Activated CD8-positive, alpha-beta memory T cell treated with anti-CD3 and anti-CD28 coated beads for 36 hours (primary cell): ENCODE data around the gene SRCIN1. TPM values are rescaled to one million over a fixed set of nuclear protein-coding genes. Genes with fewer than 3 reads are reported as not detected.

Source experiments
- CTCF ChIA-PET: fragments of 350-600 bp; sonication (Branson Sonifier 250); formaldehyde crosslinking; loops from one replicate; lab custom pipeline; 2021; ENCODE audit warnings: antibody characterized with exemption; lab: Charles Lee
- POLR2A ChIA-PET: fragments of 350-600 bp; sonication (Branson Sonifier 250); formaldehyde crosslinking; loops from one replicate; lab custom pipeline; 2021; ENCODE audit warnings: antibody characterized with exemption; lab: Charles Lee
- total RNA-seq, 2 experiments: library from RNA; stranded (reverse); gene quantifications; one replicate each; pipeline ENCODE4 v1.2.3, GENCODE V29; 2021

SRCIN1 gene
- total RNA-seq, 2 experiments from 2014 or later = 0.06 to 0.15 TPM

GRCh38 chr17:38571833-38572668 is 33.7 kb downstream of the SRCIN1 start:
- ChIA-PET CTCF (interaction anchor here (0.8 to 1.0 kb wide), 2 partner anchors 11 to 14 kb away, joined by 3 to 4 read pairs; no protein-coding TSS in a partner anchor), POLR2A (no interaction called here)

GRCh38 chr17:38569701-38570512 is 35.8 kb downstream of the SRCIN1 start:
- CTCF ChIA-PET = no interaction called here
- POLR2A ChIA-PET = no interaction called here

GRCh38 chr17:38568845-38569510 is 36.8 kb downstream of the SRCIN1 start:
- POLR2A ChIA-PET = no interaction called here
- CTCF ChIA-PET = interaction anchor here (1.1 kb wide), 1 partner anchor 11 kb away, joined by 3 read pairs; no protein-coding TSS in a partner anchor

- ChIA-PET CTCF (interaction anchor here (1.1 kb wide), 1 partner anchor 10 kb away, joined by 3 read pairs; no protein-coding TSS in a partner anchor), POLR2A (no interaction called here)
Measured at GRCh38 chr17:38568274-38568673, 37.5 kb downstream of the SRCIN1 start.

GRCh38 chr17:38567350-38567749 is 38.4 kb downstream of the SRCIN1 start:
- CTCF ChIA-PET = no interaction called here
- POLR2A ChIA-PET = no interaction called here

- CTCF ChIA-PET = interaction anchor here (0.8 to 1.1 kb wide), 2 partner anchors 9 to 102 kb away, joined by 3 to 5 read pairs; no protein-coding TSS in a partner anchor
- POLR2A ChIA-PET = no interaction called here
Measured at GRCh38 chr17:38566666-38567031, 39.1 kb downstream of the SRCIN1 start.

- CTCF ChIA-PET = interaction anchor here (0.5 to 1.1 kb wide), 3 partner anchors 8 to 103 kb away, joined by 3 to 5 read pairs (median 3); no protein-coding TSS in a partner anchor
- POLR2A ChIA-PET = no interaction called here
Measured at GRCh38 chr17:38565853-38566665, 39.7 kb downstream of the SRCIN1 start.

GRCh38 chr17:38564869-38565268 is 40.9 kb downstream of the SRCIN1 start:
- POLR2A ChIA-PET = no interaction called here
- CTCF ChIA-PET = interaction anchor here (1.7 kb wide), 1 partner anchor 33 kb away, joined by 3 read pairs; no protein-coding TSS in a partner anchor

GRCh38 chr17:38564254-38564837 is 41.4 kb downstream of the SRCIN1 start:
- ChIA-PET CTCF (interaction anchor here (0.6 to 1.8 kb wide), 5 partner anchors 20 to 39 kb away, joined by 3 to 9 read pairs (median 3); no protein-coding TSS in a partner anchor), POLR2A (no interaction called here)

GRCh38 chr17:38563362-38564253 is 42.1 kb downstream of the SRCIN1 start:
- CTCF ChIA-PET = interaction anchor here (0.6 to 1.8 kb wide), 11 partner anchors 11 to 559 kb away, joined by 3 to 9 read pairs (median 3); no protein-coding TSS in a partner anchor
- POLR2A ChIA-PET = no interaction called here

- ChIA-PET CTCF (interaction anchor here (0.6 to 1.8 kb wide), 7 partner anchors 10 to 453 kb away, joined by 3 to 9 read pairs (median 3); no protein-coding TSS in a partner anchor), POLR2A (no interaction called here)
Measured at GRCh38 chr17:38562903-38563302, 42.8 kb downstream of the SRCIN1 start.

- ChIA-PET POLR2A (no interaction called here), CTCF (interaction anchor here (1.8 kb wide), 1 partner anchor 22 kb away, joined by 9 read pairs; no protein-coding TSS in a partner anchor)
Measured at GRCh38 chr17:38562215-38562569, 43.6 kb downstream of the SRCIN1 start.

GRCh38 chr17:38561416-38562214 is 44.1 kb downstream of the SRCIN1 start:
- ChIA-PET CTCF (interaction anchor here (1.0 kb wide), 1 partner anchor 45 kb away, joined by 4 read pairs; no protein-coding TSS in a partner anchor), POLR2A (interaction anchor here (0.9 kb wide), 1 partner anchor 1623 kb away, joined by 3 read pairs; no protein-coding TSS in a partner anchor)

- ChIA-PET POLR2A (interaction anchor here (0.9 kb wide), 1 partner anchor 1622 kb away, joined by 3 read pairs; no protein-coding TSS in a partner anchor), CTCF (interaction anchor here (1.0 to 4.1 kb wide), 3 partner anchors 24 to 105 kb away, joined by 4 to 98 read pairs (median 82); no protein-coding TSS in a partner anchor)
Measured at GRCh38 chr17:38560503-38561318, 45.0 kb downstream of the SRCIN1 start.

- ChIA-PET POLR2A (no interaction called here), CTCF (interaction anchor here (0.9 to 4.1 kb wide), 9 partner anchors 18 to 154 kb away, joined by 3 to 98 read pairs (median 4); partner anchors contain the start of gene SRCIN1)
Measured at GRCh38 chr17:38559880-38560230, 45.9 kb downstream of the SRCIN1 start.
